Activated CD4-positive, alpha-beta T cell treated with anti-CD3 and anti-CD28 coated beads, Interleukin-10, Interleukin-2, amounts not matched to agents 100 ng/mL and 50 ng/mL, durations not matched to agents 16 hours and 8 hours (primary cell): ENCODE measurements around the gene RNF40.
"Not testable (repeated sequence)": the region's sequence is repeated elsewhere in the genome, so short reads cannot be mapped to it uniquely, and the experiment has no call there.

Experiments
- DNase-seq: peaks from one replicate; pipeline ENCODE4 v3.0.0-alpha.2; 2020

The RNF40 gene

GRCh38 chr16:30783280-30784109, 21.4 kb downstream of the RNF40 start:
- no peak for DNase-seq

GRCh38 chr16:30784215-30784614, 22.1 kb downstream of the RNF40 start:
- no peak for DNase-seq

- no peak for DNase-seq
Measured at GRCh38 chr16:30785126-30786106, 23.3 kb downstream of the RNF40 start.

GRCh38 chr16:30786115-30786935, 24.2 kb downstream of the RNF40 start:
- no peak for DNase-seq

GRCh38 chr16:30786936-30787612, 25.0 kb downstream of the RNF40 start, which contains the start of gene ZNF629:
TSS of gene ZNF629 (minus strand) at chr16:30787205. CDS start at chr16:30784482, 2,723 bp downstream.
- DNase-seq, result no peak

- DNase-seq, result no peak
Measured at GRCh38 chr16:30787613-30788378, 25.7 kb downstream of the RNF40 start.

GRCh38 chr16:30793508-30794069, 31.5 kb downstream of the RNF40 start:
- DNase-seq, result no peak

- DNase-seq, result no peak
Measured at GRCh38 chr16:30794634-30795033, 32.5 kb downstream of the RNF40 start.

- DNase-seq, result no peak
Measured at GRCh38 chr16:30797670-30798309, 35.7 kb downstream of the RNF40 start.

GRCh38 chr16:30802936-30803335, 40.8 kb downstream of the RNF40 start:
- no peak for DNase-seq

GRCh38 chr16:30805056-30805369, 42.9 kb downstream of the RNF40 start:
- DNase-seq, result no peak

GRCh38 chr16:30805370-30806169, 43.4 kb downstream of the RNF40 start:
- no peak for DNase-seq

GRCh38 chr16:30808146-30808545, 46.0 kb downstream of the RNF40 start:
- DNase-seq, result no peak

GRCh38 chr16:30808890-30809426, 46.8 kb downstream of the RNF40 start:
- not testable (repeated sequence) for DNase-seq

- DNase-seq, result not testable (repeated sequence)
Measured at GRCh38 chr16:30809675-30810074, 47.6 kb downstream of the RNF40 start.

GRCh38 chr16:30813821-30814189, 51.7 kb downstream of the RNF40 start:
- DNase-seq, result no peak

GRCh38 chr16:30816769-30817168, 54.6 kb downstream of the RNF40 start:
- no peak for DNase-seq

- no peak for DNase-seq
Measured at GRCh38 chr16:30820952-30821421, 58.9 kb downstream of the RNF40 start.

- not testable (repeated sequence) for DNase-seq
Measured at GRCh38 chr16:30821441-30821840, 59.3 kb downstream of the RNF40 start.
